ENCODE results near the gene SORBS1.

Gene SORBS1

GRCh38 chr10:95564291-95564690 is 3.1 kb upstream of the SORBS1 start:
- DNase-seq: no peak

DNA sequence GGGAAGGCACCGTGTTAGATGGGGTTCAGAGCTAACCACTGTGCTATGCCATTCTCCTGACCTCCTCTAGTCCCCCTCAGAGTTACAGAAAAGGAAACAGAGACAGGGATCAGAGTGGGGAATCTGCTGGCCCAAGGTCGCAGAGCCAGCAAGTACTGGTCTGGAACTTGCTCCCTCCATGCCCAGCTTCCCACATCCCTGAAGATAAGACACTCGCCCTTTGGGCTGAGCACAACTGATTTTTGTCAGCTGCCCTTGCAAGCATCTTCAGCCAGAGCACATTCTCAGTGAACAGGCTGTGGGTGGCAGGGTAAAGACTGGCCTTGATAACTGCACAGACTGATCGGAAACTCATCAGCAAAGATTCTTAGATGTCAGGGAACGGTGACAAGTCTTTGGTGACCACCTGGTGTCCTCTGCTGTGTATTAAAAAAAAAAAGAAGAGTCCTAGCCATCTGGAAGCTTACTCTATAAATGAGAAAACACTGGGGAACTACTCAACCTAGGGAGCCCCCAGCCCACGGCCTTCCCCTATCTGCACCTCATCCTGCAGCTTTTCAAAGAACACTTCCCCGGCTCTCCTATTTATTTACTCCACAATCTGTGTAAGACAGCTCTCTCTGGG is 1.3 kb upstream of the SORBS1 start:
- DNase-seq: no peak

DNA sequence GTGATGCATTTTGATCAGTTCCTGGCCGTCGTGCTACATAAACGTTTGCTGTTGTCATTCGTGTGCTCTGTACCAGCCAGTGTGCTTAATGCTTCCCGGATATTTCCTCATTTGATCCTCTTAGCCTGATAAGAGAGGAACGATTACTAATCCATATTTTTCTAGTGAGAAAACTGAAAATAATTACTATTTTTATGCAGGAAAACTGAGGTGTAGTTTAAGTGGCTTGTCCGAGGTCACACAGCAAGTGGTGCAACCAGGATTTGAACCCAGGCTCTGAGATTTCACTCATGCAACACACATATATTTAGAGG is 650 bp upstream of the SORBS1 start:
- DNase-seq: no peak

- peak in 1 of 2 experiments; percentile 23 for DNase-seq
Measured at GRCh38 chr10:95560278-95561176, 644 bp downstream of the SORBS1 start.

DNA sequence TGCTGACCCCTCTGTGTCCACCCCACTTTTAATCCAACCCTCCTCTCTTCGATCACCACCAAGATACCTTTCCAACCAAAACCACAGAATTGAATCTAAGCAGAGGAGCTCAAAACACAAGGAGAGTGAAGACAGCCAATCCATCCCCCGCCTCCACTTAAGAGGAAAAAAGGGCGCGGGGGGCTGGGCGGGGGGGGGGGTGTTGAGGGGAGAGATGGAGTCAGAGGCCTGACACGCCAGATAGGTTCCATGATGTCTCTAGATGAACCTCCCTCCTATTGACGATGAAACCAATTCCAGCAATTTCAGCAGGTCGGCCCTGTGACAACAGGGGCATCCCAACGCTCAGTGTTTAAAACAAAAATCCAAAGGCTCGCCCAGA is 1.3 kb downstream of the SORBS1 start:
- no peak for DNase-seq

DNA sequence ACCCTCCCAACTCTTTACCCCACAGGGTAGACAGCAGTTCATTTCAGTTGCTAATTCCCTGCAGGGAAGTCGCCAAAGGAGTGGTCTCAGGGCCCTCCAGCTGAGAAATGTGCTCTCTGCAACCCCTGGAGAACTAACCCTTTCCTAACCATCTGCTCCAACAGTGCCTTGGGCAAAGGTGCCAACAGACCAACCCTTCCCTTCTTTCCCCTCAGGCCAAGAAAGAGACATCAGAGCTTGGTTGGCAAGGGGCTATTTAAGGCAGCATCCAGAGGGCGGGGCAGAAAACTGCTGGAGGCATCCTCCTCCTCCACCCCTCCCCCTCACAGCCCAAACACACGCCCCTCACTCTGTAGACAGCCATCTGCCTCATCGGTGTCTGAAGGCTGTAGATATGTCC is 1.7 kb downstream of the SORBS1 start:
- no peak for DNase-seq

- DNase-seq: no peak
Measured at GRCh38 chr10:95558593-95559320, 2.4 kb downstream of the SORBS1 start.

DNA sequence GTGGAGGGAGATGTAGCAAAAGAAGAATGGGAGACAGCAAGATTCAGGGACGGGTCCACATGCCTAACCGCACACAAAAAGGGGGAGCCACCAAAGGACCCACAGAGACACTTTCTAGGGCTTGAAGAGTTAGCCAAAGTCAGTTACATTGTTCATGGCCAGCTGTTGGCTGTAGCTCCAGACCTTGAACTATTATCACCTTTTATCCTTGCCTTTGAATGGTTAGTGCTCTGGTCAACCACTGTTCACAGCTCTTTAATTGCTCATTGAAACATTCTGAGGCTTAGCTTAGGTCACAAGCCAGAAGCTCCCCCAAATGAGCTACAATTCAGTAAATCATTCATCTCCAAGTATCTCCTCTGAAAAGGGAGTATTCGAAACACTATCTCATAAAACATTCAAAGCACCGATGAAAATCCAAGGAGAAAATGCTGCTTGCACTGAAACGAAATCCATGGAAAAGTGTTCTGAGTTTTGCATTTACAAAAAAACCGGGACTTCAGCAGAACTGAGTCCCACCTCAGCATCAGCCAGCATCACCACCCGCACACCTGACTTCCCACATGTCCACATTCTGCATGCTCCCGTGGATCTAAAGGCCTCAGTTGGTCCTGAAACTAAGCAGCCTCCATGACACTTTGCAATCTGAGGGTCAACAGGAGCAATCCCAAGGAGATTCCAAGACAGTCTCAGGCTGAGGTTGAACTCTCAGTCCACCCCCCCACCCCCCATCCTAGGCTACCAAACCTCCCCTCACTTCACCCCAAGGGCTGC is 4.0 kb downstream of the SORBS1 start:
- DNase-seq: no peak

DNA sequence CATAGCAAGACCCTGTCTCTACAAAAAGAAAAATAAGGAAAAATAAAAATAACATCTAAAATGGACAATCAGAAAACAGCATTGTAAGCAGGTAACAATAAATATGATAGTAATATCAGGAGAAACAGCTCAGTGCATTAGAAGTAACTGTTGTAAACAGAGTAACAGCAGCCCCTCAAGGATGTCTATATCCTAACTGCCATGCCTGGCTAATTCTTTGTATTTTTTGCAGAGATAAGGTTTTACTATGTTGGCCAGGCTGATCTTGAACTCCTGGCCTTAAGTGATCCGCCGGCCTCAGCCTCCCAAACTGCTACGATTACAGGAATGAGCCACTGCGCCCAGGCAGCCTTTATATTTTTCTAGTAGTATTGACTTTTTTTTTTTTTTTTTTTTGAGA is 7.5 kb downstream of the SORBS1 start:
- no peak for DNase-seq

DNA sequence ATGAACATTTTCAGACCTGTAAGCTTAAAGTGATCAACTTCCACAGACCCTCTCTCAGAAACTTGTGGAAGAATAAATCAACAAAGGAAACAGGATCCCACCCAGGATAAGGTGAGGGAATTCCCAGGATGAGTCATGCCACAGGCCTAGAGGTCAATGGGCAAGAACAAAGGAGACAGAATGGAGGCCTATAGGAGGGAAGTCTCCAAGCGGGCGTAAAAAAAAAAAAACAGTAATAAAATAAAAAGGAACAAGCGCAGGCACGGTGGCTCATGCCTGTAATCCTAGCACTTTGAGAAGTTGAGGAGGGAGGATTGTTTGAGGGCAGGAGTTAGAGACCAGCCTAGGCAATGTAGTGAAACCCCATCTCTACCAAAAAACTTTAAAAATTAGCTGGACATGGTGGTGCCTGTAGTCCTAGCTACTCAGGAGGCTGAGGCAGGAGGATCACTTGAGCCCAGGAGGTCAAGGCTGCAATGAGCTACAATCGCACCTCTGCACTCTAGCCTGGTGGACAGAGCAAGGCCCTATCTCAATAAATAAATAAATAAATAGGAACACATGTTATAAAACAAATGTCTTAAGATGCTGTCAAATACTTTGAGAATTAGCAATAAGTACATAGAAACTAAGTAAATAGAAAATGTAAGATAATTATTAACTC is 8.4 kb downstream of the SORBS1 start:
- no peak for DNase-seq

GRCh38 chr10:95550073-95550672 is 11.0 kb downstream of the SORBS1 start:
- DNase-seq: no peak

- no peak for DNase-seq
Measured at GRCh38 chr10:95547791-95548435, 13.3 kb downstream of the SORBS1 start.

DNA sequence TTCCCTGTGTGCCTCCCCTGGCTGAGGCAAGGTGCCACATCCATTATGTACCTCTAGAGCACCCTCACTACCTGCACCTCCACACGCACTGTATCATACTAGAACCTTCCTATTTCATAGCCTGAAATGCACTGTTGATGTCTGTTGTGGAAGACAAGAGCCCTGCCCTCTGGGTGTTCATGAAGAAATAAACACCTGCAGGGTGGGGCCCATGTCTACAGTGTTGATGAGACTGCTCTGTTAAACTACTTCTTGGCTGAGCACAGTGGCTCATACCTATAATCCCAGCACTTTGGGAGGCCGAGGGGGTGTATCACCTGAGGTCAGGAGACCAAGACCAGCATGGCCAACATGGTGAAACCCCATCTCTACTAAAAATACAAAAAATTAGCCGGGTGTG is 14.0 kb downstream of the SORBS1 start:
- DNase-seq: no peak

DNA sequence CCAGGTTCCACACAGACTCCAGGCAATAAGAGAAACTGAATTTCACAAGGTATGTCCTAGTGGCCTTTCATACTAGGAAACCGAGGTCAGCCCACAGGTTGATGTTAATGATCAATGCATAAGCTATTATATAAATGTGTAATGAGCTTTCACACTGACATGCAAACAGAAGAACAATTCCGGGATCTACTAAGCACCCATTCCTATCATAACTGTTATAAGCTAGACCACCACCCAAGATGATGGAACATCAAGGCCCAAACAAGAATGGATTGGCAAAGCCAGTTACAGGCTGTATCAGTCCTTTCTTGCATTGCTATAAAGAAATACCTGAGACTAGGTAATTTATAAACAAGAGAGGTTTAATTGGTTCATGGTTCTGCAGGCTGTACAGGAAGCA is 15.2 kb downstream of the SORBS1 start:
- DNase-seq: no peak

DNA sequence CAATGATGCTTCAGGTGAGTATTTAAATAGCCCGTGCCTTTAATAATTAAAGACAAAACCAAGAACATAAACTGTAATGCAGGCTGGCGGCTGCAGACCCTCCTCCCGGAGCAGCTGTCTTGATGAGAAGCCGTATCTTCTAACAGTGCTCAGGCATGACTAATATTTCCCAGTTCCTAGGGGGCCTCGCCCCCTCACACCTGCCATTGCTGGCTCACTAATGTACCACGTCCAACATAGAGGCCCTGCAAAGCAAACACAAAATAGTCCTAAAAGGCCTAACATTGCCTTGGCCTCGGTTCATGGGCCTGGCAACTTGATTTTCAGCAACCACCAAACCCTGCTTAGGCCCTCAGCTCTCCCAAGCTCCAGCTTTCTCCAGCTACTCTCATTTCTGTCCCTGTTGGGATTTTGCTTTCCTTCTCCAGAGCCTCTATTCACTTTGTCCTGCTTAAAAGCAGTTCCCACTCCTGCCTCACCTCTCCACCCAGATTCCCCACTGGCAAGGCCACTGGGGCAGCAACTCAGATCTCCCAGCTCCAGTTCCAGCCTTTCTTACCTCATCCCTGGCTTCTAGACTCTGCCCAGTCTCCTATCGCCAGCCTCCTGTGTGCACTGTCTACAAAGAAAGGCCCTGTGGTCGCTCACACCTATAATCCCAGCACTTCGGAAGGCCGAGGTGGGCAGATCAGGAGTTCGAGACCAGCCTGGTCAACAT is 16.2 kb downstream of the SORBS1 start:
- DNase-seq: no peak

DNA sequence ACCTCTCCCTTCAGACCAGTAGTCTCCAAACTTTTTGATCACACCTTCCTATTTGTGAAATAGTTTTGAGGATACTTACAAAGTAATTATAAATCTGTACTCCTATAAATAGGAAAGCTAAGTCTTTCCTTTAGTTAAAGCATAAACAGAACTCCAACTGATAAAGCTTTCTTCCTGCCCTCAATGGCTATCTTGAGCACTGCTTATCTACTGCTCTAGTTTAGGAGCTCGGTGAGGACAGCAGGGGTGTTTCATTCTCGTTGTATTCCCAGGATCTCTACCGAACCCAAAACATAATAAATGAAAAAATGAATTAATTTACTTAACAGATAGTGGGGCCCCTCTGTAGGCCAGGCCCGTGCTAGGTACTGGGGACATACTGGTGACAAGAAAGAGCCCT is 17.7 kb downstream of the SORBS1 start:
- no peak for DNase-seq

DNA sequence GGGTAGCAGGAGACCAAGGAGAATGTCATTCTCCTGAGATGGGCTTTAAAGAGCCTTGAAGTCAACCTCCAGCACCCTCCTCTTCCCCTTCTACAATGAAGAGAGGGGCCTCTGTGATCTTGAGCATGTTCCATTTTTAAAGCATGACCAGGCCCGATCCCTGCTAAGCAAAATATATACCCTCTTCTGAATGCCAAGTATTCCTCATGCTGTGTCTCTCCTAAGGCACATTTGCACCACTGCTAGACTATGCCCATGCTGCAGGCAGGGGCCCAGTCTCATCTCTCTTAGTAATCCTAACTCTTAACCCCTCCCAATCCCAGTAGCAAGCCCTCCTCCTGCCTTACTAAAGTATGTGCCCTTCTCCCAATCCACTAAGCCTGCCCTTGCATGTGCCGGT is 18.4 kb downstream of the SORBS1 start:
- no peak for DNase-seq

GRCh38 chr10:95542330-95542729 is 18.8 kb downstream of the SORBS1 start:
- no peak for DNase-seq

DNA sequence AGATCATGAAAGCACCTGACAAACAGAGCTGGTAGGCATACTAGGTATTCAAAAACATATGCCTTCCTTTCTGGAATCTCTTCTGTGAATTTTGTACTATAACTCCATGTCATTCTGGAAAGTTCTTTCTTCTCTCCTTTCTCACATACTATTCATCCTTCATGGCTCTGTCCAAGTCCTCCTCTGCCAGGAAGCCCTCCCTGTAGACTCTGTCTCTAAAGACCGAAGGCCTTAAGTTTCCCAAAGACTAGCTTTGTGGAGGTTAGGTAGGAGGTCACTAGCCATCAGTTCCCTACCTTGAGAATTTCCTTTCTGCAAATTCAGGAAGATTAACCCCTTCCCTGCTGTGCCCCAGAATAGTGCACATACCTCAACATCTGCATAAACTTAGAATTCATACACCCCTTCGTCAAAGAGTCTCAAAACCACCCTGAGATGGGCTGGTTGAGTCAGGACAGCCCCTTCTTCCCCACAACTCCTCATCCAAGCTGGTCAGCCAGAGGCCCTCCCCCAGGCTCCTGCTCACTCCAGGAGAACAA is 20.6 kb downstream of the SORBS1 start:
- DNase-seq: no peak

GRCh38 chr10:95539560-95540284 is 21.4 kb downstream of the SORBS1 start:
- no peak for DNase-seq
